SJSA1 (cell line): ENCODE measurements around the gene AEN. TPM values are rescaled to one million over a fixed set of nuclear protein-coding genes. Genes with fewer than 3 reads are reported as not detected.

Source experiments
- DNase-seq, 2 experiments: peaks; one replicate each; pipeline ENCODE4 v3.0.0-alpha.2; 2015 to 2020; ENCODE audit warnings: low spot score in 2 of 2, low read depth in 1 of 2
- H3K27ac ChIP-seq: fragments of 250-450 bp; sonication (Bioruptor Pico); 2 replicates; pipeline ENCODE4 v1.5.1; 2020; ENCODE audit warnings: mild to moderate bottlenecking, moderate library complexity
- H3K27me3 ChIP-seq: fragments of 250-450 bp; sonication (Bioruptor Pico); replicated peaks from 2 replicates; pipeline ENCODE4 v1.5.1; 2020; ENCODE audit warnings: mild to moderate bottlenecking, moderate library complexity
- H3K36me3 ChIP-seq: fragments of 250-450 bp; sonication (Bioruptor Pico); 2 replicates; pipeline ENCODE4 v1.5.1; 2020; ENCODE audit warnings: mild to moderate bottlenecking
- H3K4me1 ChIP-seq: fragments of 250-450 bp; sonication (Bioruptor Pico); replicated peaks from 2 replicates; pipeline ENCODE4 v1.6.1; 2021; ENCODE audit warnings: mild to moderate bottlenecking
- H3K4me3 ChIP-seq: fragments of 250-450 bp; sonication (Bioruptor Pico); 2 replicates; pipeline ENCODE4 v1.5.1; 2020; ENCODE audit warnings: mild to moderate bottlenecking
- H3K9me3 ChIP-seq: fragments of 250-450 bp; sonication (Bioruptor Pico); replicated peaks from 2 replicates; pipeline ENCODE4 v1.5.1; 2020; ENCODE audit warnings: mild to moderate bottlenecking
- total RNA-seq: library from RNA; depleted of rRNA; stranded (reverse); fragments of >200 nt; shearing (Covaris generic); gene quantifications from 2 replicates; pipeline ENCODE4 v1.2.3, GENCODE V29; 2014; rRNA removed

Gene AEN, protein sequence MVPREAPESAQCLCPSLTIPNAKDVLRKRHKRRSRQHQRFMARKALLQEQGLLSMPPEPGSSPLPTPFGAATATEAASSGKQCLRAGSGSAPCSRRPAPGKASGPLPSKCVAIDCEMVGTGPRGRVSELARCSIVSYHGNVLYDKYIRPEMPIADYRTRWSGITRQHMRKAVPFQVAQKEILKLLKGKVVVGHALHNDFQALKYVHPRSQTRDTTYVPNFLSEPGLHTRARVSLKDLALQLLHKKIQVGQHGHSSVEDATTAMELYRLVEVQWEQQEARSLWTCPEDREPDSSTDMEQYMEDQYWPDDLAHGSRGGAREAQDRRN
- total RNA-seq, result 31.1 and 56.2 TPM in 2 replicates

DNA sequence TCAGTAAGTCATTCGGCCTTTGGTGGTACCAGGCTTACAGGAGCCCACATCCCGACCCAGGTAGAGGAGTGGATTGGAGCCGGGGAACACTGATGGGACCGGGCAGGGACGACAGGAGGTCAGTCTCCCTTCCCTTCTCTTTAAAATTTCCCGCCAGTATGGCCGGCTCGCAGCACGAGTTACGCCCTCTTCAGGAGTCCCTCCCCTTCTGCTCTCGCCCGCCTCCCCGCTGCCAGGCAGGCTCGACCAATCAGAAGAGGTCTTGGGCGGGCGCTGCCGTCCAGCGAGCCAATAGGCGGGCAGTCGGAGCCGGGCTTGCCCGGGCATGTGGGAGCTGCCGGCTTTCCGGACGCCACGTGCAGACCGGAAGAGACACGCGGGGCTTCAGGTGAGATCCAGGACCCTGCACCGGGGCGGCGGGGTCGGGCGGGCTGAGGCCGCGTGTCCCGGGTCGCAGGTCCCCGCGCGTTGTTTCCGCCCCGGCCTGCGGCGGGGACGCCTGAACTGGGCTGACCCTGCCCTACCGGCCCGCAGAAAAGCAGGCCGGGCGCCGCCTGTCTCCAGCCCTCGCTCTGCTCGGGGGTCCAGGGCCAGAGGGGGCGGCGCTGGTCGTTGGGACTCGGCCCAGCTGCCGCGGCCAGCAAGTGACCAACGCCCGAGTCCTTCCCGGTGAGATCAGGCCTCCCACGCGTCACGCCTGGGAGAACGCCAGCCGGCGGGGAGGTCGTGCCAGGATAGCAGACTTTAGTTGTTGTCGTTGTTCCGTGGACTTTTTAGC is at the start of gene AEN:
Gene AEN, plus strand, starts transcription at position 346 of the 778 bp plus-strand sequence. CDS start 4,870 bp downstream, outside the sequence.
- H3K27ac ChIP-seq, result peak within 1 kb of the TSS; percentile 93
- peak; percentile 96 to 97 for DNase-seq
- H3K27me3 ChIP-seq, result no peaks in the 10 kb centered on the region
- peak within 1 kb of the TSS; percentile 89 for H3K4me3 ChIP-seq
- no peaks in the 10 kb centered on the region for H3K9me3 ChIP-seq
- peaks cover 32% of the 10 kb centered on the region for H3K36me3 ChIP-seq
- peaks cover 20% of the 10 kb centered on the region for H3K4me1 ChIP-seq

DNA sequence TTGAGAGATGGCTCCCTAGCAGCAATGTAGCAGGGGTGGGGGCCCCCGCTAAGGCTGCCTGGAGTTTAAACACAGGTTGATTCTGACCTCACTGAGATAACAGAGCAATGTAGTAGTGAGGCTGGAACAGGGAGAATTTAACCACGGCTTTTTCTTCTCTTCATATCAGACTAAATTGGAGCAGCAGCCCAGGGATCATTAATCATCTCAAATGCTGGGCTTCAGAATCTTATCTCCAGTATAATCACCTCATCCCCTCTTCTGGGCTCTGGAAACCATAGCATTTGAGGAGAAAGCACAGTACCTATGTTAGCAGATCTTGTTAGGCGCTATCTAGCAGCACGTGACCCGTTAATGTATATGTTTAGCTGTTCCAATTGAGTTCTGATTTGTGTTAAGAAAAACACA is 49.3 kb upstream of the AEN start:
- 0 out of 2 replicates have a peak, but pooled peaks cover 5% of the 10 kb centered on the region for H3K27me3 ChIP-seq
- H3K4me3 ChIP-seq, result no peak overlapping the region
- no peaks in the 10 kb centered on the region for H3K9me3 ChIP-seq
- DNase-seq, result no peak
- H3K36me3 ChIP-seq, result no peaks in the 10 kb centered on the region
- H3K4me1 ChIP-seq, result no peaks in the 10 kb centered on the region
- H3K27ac ChIP-seq, result no peak overlapping the region

DNA sequence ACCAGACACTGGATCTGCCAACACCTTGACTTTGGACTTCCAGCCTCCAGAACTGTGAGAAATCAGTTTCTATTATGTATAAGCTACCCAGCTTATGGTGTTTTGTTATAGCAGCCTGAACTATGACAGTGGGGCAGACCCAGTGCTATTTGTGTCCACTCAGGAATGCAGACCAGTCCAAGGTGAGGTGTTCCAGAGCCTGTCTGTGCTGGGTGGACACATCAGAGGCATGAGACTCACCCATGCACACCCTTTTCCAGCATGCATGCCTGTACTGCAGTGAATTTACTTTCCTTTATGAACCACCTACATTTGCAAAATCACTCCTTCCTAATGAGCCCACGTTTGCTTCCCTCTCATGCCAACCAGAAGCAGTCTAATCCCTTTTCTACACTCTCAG is 47.1 kb upstream of the AEN start:
- DNase-seq, result no peak

DNA sequence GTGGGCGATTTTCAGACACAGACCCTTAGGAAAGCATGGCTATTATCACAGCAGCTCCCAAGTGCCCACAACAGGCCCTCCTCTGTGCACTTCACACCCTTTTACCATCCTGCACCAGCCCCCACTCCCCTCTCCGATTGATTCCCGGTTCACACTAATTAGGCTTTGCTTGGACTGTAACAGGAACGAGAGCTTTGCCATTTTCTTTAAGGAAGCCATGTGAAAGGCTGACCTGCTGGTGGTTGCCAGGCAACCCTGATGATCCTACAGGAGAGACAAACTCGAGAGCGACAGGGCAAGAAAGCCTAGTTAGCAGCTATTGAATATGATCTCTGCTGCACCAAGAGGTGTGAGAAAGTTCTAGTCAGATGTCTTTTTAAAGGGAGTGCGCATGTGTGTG is 46.5 kb upstream of the AEN start:
- Histone ChIP-seq H3K4me1 (no peaks in the 10 kb centered on the region), H3K27me3 (0 out of 2 replicates have a peak, but pooled peaks cover 5% of the 10 kb centered on the region), H3K4me3 (no peak overlapping the region), H3K27ac (no peak overlapping the region), H3K9me3 (no peaks in the 10 kb centered on the region), H3K36me3 (no peaks in the 10 kb centered on the region)
- no peak for DNase-seq

More for the DNA sequence above, 47.1 kb upstream of the AEN start:
- no peaks in the 10 kb centered on the region for H3K4me1 ChIP-seq
- H3K27me3 ChIP-seq, result 0 out of 2 replicates have a peak, but pooled peaks cover 5% of the 10 kb centered on the region
- H3K36me3 ChIP-seq, result no peaks in the 10 kb centered on the region
- no peak overlapping the region for H3K4me3 ChIP-seq
- H3K27ac ChIP-seq, result no peak overlapping the region
- H3K9me3 ChIP-seq, result no peaks in the 10 kb centered on the region

DNA sequence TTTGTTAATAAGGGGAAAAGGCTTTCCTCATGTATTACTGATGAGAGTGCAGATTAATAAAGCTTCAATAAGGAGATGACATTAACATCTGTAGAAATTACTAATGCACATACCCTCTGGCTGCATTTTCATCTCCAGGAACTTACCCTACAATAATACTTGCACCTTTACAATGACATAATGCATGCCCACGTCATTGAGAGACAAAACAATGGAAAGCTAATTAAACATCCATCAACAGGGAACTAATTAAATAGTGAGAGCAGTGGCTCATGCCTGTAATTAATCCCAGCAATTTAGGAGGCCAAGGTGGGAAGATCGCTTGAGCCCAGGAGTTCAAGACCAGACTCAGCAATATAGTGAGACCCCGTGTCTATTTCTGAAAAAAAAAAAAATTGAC is 41.8 kb upstream of the AEN start:
- Histone ChIP-seq H3K4me3 (no peak overlapping the region), H3K36me3 (no peaks in the 10 kb centered on the region), H3K27ac (no peak overlapping the region), H3K27me3 (peaks cover 2% of the 10 kb centered on the region; the same call in 1 of the 2 replicates), H3K9me3 (no peaks in the 10 kb centered on the region), H3K4me1 (no peaks in the 10 kb centered on the region)
- DNase-seq, result no peak

DNA sequence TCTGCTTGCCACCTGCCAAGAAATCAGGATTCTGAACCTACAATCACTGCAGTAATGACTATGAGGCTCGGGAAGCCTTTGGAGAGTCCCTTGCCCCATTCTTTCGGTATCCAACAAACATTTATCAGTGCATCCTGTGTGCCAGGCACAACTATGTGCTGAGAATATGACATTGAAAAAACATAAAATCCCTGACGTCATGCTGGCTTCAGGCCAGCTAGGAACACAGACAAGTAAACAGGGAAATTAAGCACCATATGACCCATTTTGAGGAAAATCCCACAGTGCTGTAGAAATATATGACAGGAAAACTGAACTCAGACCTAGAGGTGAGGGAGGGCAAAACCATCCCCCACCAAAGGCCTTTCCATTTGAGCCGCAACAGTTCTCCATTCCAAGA is 40.6 kb upstream of the AEN start:
- no peak overlapping the region for H3K27ac ChIP-seq
- DNase-seq, result no peak
- H3K36me3 ChIP-seq, result no peaks in the 10 kb centered on the region
- H3K9me3 ChIP-seq, result no peaks in the 10 kb centered on the region
- peaks cover 2% of the 10 kb centered on the region; the same call in 1 of the 2 replicates for H3K27me3 ChIP-seq
- H3K4me1 ChIP-seq, result no peaks in the 10 kb centered on the region
- H3K4me3 ChIP-seq, result no peak overlapping the region

DNA sequence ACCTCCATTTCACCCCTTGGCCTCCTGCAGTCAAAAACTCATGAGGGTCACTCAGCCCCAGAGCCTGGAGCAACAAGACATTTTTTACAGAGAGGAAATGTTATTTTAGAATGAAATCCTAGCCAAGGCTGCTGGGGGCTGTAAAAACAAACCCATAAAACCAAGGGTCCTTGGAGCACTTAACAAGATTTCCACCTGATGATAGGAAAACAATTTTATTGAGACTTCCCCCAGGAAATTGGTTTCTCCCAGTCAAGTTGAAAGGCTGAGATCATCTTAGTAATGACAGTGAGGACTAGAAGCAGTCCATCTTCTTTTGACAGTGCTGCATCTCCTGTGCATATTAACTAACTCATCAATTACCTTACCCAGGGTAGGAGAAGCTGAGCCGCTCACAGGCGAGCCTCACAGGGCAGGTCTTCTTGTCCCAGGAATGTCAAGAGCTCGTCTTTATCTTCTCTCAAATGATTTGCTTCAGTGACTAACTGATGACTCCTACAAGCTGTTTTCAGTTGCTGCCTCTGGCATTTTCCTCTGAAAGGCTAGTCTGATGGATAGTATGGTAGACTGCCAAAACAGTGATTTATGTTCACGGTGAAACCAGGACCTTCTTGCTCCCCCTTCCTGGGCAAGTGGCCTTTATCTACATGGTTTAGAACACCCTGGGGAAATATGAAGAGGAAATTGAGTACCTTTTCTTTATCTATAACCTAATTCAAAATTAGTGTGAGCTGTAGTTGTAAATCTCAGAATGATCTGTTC is 34.6 kb upstream of the AEN start:
- Histone ChIP-seq H3K4me3 (no peak overlapping the region), H3K36me3 (no peaks in the 10 kb centered on the region), H3K27me3 (no peaks in the 10 kb centered on the region; the same call in 1 of the 2 replicates), H3K9me3 (no peaks in the 10 kb centered on the region), H3K4me1 (no peaks in the 10 kb centered on the region), H3K27ac (no peak overlapping the region)
- no peak for DNase-seq

DNA sequence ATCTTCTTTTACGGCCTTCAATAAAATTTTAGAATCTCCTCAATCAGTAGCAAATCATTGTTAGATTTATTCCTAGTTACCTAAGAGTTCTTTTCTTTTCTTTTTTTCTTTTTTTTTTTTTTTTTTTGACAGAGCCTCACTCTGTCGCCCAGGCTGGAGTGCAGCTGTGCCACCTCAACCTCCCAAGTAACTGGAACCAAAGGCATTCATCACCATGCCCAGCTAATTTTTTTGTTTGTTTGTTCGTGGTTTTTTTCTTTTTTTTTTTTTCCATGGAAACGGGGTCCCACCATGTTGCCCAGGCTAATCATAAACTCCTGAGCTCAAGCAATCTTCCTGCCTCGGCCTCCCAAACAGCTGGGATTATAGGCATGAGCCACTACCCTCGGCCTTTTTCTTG is 30.4 kb upstream of the AEN start:
- H3K36me3 ChIP-seq, result no peaks in the 10 kb centered on the region
- H3K4me3 ChIP-seq, result no peak overlapping the region
- no peak for DNase-seq
- no peaks in the 10 kb centered on the region for H3K4me1 ChIP-seq
- H3K9me3 ChIP-seq, result no peaks in the 10 kb centered on the region
- H3K27ac ChIP-seq, result no peak overlapping the region
- no peaks in the 10 kb centered on the region; the same call in 1 of the 2 replicates for H3K27me3 ChIP-seq

DNA sequence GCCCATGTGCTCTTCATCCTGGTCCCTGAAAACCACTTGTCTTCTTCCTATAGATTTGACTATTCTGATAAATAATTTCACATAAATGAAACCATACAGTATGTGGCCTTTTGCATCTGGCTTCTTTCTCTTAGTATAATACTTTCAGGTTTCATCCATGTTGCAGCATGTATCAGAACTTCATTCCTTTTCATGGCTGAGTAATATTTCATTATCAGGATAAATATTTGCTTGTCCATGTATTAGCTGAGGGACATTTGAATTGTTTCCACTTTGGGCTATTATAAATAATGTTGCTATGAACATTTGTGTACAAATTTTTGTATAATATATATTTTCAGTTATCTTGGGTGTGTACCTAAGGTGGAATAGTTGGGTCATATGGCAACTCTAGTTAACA is 29.8 kb upstream of the AEN start:
- Histone ChIP-seq H3K27me3 (no peaks in the 10 kb centered on the region; the same call in 1 of the 2 replicates), H3K4me3 (no peak overlapping the region), H3K36me3 (no peaks in the 10 kb centered on the region), H3K27ac (no peak overlapping the region), H3K4me1 (no peaks in the 10 kb centered on the region), H3K9me3 (no peaks in the 10 kb centered on the region)
- no peak for DNase-seq

DNA sequence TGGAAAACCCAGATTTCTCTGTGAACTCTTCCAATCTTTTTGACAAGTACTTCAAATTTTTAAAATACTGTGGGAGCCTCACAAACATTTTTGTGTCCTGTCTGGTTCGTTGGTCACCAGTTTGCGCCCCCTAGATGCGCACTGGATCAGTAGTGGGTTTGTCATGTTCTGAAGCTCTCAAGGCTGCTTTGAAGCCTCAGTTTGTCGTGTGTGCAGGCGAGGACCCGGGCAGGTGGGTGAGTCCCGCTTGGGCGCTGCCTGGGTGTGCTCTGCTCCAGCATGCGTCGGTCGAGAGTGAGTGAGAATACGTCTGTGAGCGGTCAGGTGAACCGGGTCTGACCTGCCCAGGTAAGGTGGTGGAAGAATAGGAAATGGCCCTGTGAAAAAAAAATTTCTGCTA is 17.3 kb upstream of the AEN start:
- DNase-seq, result no peak
- no peaks in the 10 kb centered on the region for H3K9me3 ChIP-seq
- no peaks in the 10 kb centered on the region for H3K36me3 ChIP-seq
- peaks cover 51% of the 10 kb centered on the region for H3K27me3 ChIP-seq
- H3K4me1 ChIP-seq, result no peaks in the 10 kb centered on the region
- H3K27ac ChIP-seq, result no peak overlapping the region
- no peak overlapping the region for H3K4me3 ChIP-seq

DNA sequence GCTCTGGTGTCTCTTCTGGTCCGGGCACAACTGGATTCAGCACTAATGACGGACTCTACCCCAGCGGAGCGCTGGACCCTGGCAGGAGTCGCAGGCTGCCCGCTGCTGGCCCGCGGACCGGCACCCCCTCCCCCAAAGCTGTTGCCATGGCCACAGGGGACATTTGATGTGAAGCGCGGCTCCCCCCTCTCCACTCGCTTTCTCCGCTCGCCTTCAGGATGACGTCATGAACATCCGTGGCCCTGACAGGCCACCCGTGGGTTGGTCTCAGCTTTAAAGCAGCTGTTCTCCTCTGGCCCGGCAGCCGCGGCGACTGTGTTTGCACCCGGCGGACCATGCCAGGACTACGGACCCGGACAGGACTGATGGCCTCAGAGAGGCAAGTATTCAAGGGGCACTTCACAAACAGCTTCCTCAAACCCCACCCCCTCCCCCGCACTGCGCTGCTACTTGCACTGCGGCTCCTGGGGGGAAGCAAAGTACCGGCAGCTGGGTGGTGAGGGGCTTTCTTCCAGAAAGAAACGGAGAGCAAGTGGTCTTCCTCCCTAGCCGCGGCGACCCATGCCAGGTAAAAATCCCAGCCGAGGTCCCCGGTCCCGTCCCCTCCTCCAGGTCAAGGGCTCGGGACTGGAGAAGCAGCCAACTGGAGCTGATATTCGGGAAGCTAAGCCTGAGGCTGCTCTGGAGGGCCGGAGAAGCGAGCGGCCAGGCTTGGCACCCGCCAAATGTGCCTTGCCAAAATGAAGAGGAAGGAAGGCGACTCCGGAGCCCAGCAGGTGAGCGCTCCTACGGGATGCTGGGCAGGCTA is 16.6 kb upstream of the AEN start:
- Histone ChIP-seq H3K9me3 (no peaks in the 10 kb centered on the region), H3K4me1 (no peaks in the 10 kb centered on the region), H3K27ac (no peak overlapping the region), H3K4me3 (no peak overlapping the region), H3K27me3 (peaks cover 56% of the 10 kb centered on the region), H3K36me3 (no peaks in the 10 kb centered on the region)
- DNase-seq, result no peak

DNA sequence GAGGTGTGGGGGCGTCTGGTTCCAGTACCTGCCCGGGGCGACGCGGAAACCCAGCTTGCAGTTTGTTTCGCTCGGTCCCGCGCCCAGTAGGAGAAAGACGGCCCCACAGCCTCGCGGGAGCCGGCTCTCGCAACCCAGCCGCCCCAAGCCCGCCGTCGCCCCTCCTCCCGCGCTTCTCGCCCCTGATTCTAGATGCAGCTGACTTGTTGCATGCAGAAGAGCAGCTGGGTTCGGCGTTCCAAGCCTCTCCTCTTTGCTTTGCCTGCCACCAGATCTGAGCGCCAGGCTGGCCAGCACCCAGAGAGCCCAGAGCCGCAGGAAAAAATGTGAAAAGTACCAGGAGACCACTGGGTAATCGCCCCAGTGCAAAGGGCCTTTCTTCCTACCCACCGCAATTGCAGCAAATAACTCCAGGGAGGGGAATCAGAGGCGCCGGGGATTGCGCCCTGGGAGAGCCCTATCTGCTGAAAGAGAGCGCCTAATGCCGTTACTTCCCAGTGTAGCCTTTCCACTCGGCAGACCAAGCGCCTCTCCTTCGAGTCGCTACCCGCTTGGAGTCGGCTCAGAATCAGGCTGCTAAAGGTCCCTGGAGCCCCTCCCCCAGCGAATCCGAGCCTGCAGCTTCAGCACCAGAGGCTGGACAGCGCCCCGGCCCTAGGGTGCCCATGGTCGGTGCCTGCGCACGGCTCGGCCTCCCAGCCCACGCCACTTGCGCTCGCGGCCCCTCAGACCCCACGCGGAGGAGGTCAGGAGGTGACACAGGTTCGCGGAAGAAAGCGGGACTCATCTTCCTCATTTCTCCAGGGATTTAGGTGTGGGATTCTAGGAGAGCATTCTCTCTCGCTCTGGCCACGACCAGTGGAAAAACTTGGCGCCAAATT is 15.7 kb upstream of the AEN start:
- no peaks in the 10 kb centered on the region for H3K36me3 ChIP-seq
- no peak overlapping the region for H3K27ac ChIP-seq
- peaks cover 56% of the 10 kb centered on the region for H3K27me3 ChIP-seq
- H3K9me3 ChIP-seq, result no peaks in the 10 kb centered on the region
- H3K4me3 ChIP-seq, result no peak overlapping the region
- DNase-seq, result no peak
- H3K4me1 ChIP-seq, result no peaks in the 10 kb centered on the region
